Caco-2 (cell line): ENCODE data around the gene PLCB4. TPM values are rescaled to one million over a fixed set of nuclear protein-coding genes. Genes with fewer than 3 reads are reported as not detected.

ENCODE experiments used
- BruUV-seq: library from RNA; stranded (reverse); fragments of 400-500 nt; replicated peaks from 2 replicates; lab custom pipeline; 2021; lab: Mats Ljungman, UMichigan
- CTCF ChIA-PET: fragments of 300-600 bp; sonication (Branson Sonifier 250); formaldehyde crosslinking; loops from one replicate; lab custom pipeline; 2022; ENCODE audit warnings: antibody characterized with exemption; lab: Charles Lee
- POLR2A ChIA-PET: fragments of 300-600 bp; sonication (Branson Sonifier 250); formaldehyde crosslinking; loops from one replicate; lab custom pipeline; 2022; ENCODE audit warnings: antibody characterized with exemption; lab: Charles Lee
- DNase-seq, 2 experiments: peaks; one replicate each; pipeline versions ENCODE4 v3.0.0 to v3.0.0-alpha.2; 2020 to 2022
- H3K27me3 ChIP-seq: replicated peaks from 2 replicates; pipeline ENCODE4 v1.6.0; 2011; ENCODE audit warnings: low read length; ENCODE audit not compliant: control insufficient read depth, insufficient read depth
- H3K36me3 ChIP-seq: 2 replicates; pipeline ENCODE4 v1.5.1; 2011; ENCODE audit warnings: low read length; ENCODE audit not compliant: control insufficient read depth, insufficient read depth
- H3K4me1 ChIP-seq: fragments of 250-450 bp; sonication (Bioruptor Pico); 2 replicates; pipeline ENCODE4 v1.5.1; 2020; ENCODE audit warnings: mild to moderate bottlenecking
- H3K4me3 ChIP-seq: 2 replicates; pipeline ENCODE4 v1.5.1; 2011; ENCODE audit warnings: low read depth, mild to moderate bottlenecking, control low read depth, low read length
- H3K9me3 ChIP-seq: fragments of 250-450 bp; sonication (Bioruptor Pico); 2 replicates; pipeline ENCODE4 v1.5.1; 2020; ENCODE audit warnings: mild to moderate bottlenecking, moderate library complexity
- H3K27ac Mint-ChIP-seq: one replicate; pipeline ENCODE4 v1.8.0; 2022; ENCODE audit warnings: mixed read lengths; ENCODE audit not compliant: unreplicated experiment
- H3K27me3 Mint-ChIP-seq: one replicate; pipeline ENCODE4 v1.8.0; 2022; ENCODE audit warnings: mixed read lengths; ENCODE audit not compliant: insufficient read depth, unreplicated experiment
- H3K36me3 Mint-ChIP-seq: one replicate; pipeline ENCODE4 v1.8.0; 2022; ENCODE audit warnings: mild to moderate bottlenecking, mixed read lengths; ENCODE audit not compliant: insufficient read depth, unreplicated experiment
- H3K4me1 Mint-ChIP-seq: one replicate; pipeline ENCODE4 v1.8.0; 2022; ENCODE audit warnings: low read depth, mixed read lengths; ENCODE audit not compliant: unreplicated experiment
- H3K4me3 Mint-ChIP-seq: one replicate; pipeline ENCODE4 v1.8.0; 2022; ENCODE audit warnings: mild to moderate bottlenecking, moderate library complexity, mixed read lengths; ENCODE audit not compliant: unreplicated experiment
- H3K9me3 Mint-ChIP-seq: one replicate; pipeline ENCODE4 v1.8.0; 2022; ENCODE audit warnings: mixed read lengths; ENCODE audit not compliant: unreplicated experiment
- intact Hi-C: fragments of 100-400 bp; cut with micrococcal nuclease; formaldehyde crosslinking; loops from one replicate; pipeline ENCODE4 v1.10.0; 2022; ENCODE audit not compliant: unreplicated experiment
- total RNA-seq: library from RNA; stranded (reverse); gene quantifications from 2 replicates; pipeline ENCODE4 v1.2.3, GENCODE V29; 2022
- TF ChIP-seq, protein P1 (sequence below), 2 experiments: fragments of 200-600 bp in 1 of 2; IDR thresholded peaks; 1 replicate in 1 of 2; 2 replicates in 1 of 2; pipeline versions ENCODE4 v1.5.1 to v1.8.0; 2011 to 2022; ENCODE audit warnings: antibody characterized with exemption in 1 of 2, control low read depth in 1 of 2, inconsistent platforms in 1 of 2, low read depth in 1 of 2, low read length in 1 of 2, mild to moderate bottlenecking in 1 of 2, moderate library complexity in 1 of 2; ENCODE audit not compliant: insufficient read depth in 1 of 2, severe bottlenecking in 1 of 2, unreplicated experiment in 1 of 2

The PLCB4 gene
- total RNA-seq, 1 experiment from 2014 or later = 3.0 TPM

- Histone ChIP-seq H3K36me3 (no peaks in the 10 kb centered on the region), H3K27me3 (no peaks in the 10 kb centered on the region), H3K4me3 (no peak overlapping the region), H3K4me1 (peaks cover 6% of the 10 kb centered on the region), H3K9me3 (no peaks in the 10 kb centered on the region)
- POLR2A ChIA-PET = no interaction called here
- BruUV-seq = no TSS peak
- Mint-ChIP-seq H3K4me1 (no peaks in the 10 kb centered on the region), H3K27ac (no peak overlapping the region), H3K27me3 (peaks cover 3% of the 10 kb centered on the region), H3K9me3 (no peaks in the 10 kb centered on the region), H3K4me3 (no peak overlapping the region), H3K36me3 (no peaks in the 10 kb centered on the region)
- intact Hi-C loops = no loop called here
- TF ChIP-seq, protein P1, sequence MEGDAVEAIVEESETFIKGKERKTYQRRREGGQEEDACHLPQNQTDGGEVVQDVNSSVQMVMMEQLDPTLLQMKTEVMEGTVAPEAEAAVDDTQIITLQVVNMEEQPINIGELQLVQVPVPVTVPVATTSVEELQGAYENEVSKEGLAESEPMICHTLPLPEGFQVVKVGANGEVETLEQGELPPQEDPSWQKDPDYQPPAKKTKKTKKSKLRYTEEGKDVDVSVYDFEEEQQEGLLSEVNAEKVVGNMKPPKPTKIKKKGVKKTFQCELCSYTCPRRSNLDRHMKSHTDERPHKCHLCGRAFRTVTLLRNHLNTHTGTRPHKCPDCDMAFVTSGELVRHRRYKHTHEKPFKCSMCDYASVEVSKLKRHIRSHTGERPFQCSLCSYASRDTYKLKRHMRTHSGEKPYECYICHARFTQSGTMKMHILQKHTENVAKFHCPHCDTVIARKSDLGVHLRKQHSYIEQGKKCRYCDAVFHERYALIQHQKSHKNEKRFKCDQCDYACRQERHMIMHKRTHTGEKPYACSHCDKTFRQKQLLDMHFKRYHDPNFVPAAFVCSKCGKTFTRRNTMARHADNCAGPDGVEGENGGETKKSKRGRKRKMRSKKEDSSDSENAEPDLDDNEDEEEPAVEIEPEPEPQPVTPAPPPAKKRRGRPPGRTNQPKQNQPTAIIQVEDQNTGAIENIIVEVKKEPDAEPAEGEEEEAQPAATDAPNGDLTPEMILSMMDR (IDR thresholded peaks at IDR 0.05; ENCODE audit: insufficient read depth in 1 of 2, low read depth in 1 of 2, low read length in 1 of 2, severe bottlenecking in 1 of 2, unreplicated experiment in 1 of 2) = no peak
- CTCF ChIA-PET = interaction anchor here (0.6 kb wide), 1 partner anchor 176 kb away, joined by 3 read pairs; no protein-coding TSS in a partner anchor
- DNase-seq = no peak
These were observed 24.5 kb downstream of the PLCB4 start for GRCh38 chr20:9093218-9093957.

DNA sequence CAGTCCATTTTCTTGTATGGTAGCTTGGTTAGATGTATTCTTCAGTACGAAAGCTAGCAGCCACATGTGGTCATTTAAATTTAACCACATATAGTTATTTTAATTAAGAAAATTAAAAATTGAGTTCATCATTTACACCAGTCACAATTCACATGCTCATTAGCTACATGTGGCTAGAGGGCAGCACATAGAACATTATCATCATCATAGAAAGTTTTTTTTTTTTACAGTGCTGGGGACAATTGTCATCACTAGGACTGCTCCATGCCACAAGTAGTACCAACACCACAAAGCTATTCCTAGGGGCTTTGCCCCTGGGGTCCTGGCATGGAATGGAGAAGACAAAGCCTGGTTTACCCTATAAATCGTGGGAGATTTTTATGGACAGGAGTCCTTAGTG is 30.5 kb downstream of the PLCB4 start:
- H3K4me1 ChIP-seq = no peaks in the 10 kb centered on the region
- Mint-ChIP-seq H3K36me3 (no peaks in the 10 kb centered on the region), H3K27me3 (peaks cover 3% of the 10 kb centered on the region), H3K27ac (no peak overlapping the region), H3K9me3 (no peaks in the 10 kb centered on the region), H3K4me3 (no peak overlapping the region), H3K4me1 (no peaks in the 10 kb centered on the region)
- BruUV-seq = no TSS peak
- H3K9me3 ChIP-seq = no peaks in the 10 kb centered on the region
- H3K36me3 ChIP-seq = no peaks in the 10 kb centered on the region
- H3K27me3 ChIP-seq = no peaks in the 10 kb centered on the region
- TF ChIP-seq, protein P1 (IDR thresholded peaks at IDR 0.05; ENCODE audit: insufficient read depth in 1 of 2, low read depth in 1 of 2, low read length in 1 of 2, severe bottlenecking in 1 of 2, unreplicated experiment in 1 of 2) = no peak
- intact Hi-C loops = loop anchor here (5.0 kb wide), 1 partner anchor 258 kb away; no protein-coding TSS in a partner anchor
- ChIA-PET CTCF (no interaction called here), POLR2A (no interaction called here)
- no peak for DNase-seq
- no peak overlapping the region for H3K4me3 ChIP-seq

DNA sequence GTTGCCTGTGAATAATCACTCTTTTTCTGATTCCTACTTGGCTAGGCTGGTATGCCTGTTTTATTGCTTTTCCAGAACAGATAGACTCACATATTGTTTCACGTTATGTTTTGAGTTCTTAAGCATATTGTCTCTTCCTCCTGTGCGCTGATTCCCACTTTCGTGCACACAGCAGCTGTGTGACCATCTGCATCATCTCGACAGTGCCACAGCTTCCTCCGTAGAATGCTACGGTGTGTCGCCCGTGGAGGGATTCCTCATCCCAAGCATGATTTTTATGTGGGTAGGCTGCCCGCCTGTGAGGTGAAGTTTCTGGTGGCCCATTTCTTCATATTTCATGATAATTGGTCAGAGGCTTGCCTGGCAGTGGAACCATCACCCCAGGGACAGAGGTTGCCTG is 31.8 kb downstream of the PLCB4 start:
- no peak for DNase-seq
- no peaks in the 10 kb centered on the region for H3K36me3 Mint-ChIP-seq
- intact Hi-C loops = no loop called here

More for the DNA sequence above, 31.8 kb downstream of the PLCB4 start:
- TF ChIP-seq, protein P1 (IDR thresholded peaks at IDR 0.05; ENCODE audit: insufficient read depth in 1 of 2, low read depth in 1 of 2, low read length in 1 of 2, severe bottlenecking in 1 of 2, unreplicated experiment in 1 of 2) = no peak
- H3K9me3 Mint-ChIP-seq = no peaks in the 10 kb centered on the region
- BruUV-seq = no TSS peak
- Histone ChIP-seq H3K4me3 (no peak overlapping the region), H3K9me3 (no peaks in the 10 kb centered on the region), H3K27me3 (no peaks in the 10 kb centered on the region), H3K4me1 (no peaks in the 10 kb centered on the region), H3K36me3 (no peaks in the 10 kb centered on the region)
- H3K4me3 Mint-ChIP-seq = no peak overlapping the region
- peaks cover 6% of the 10 kb centered on the region for H3K27me3 Mint-ChIP-seq
- no peaks in the 10 kb centered on the region for H3K4me1 Mint-ChIP-seq
- ChIA-PET CTCF (no interaction called here), POLR2A (no interaction called here)
- no peak overlapping the region for H3K27ac Mint-ChIP-seq
